ENCODE results near the gene CDSN.

CDSN gene

DNA sequence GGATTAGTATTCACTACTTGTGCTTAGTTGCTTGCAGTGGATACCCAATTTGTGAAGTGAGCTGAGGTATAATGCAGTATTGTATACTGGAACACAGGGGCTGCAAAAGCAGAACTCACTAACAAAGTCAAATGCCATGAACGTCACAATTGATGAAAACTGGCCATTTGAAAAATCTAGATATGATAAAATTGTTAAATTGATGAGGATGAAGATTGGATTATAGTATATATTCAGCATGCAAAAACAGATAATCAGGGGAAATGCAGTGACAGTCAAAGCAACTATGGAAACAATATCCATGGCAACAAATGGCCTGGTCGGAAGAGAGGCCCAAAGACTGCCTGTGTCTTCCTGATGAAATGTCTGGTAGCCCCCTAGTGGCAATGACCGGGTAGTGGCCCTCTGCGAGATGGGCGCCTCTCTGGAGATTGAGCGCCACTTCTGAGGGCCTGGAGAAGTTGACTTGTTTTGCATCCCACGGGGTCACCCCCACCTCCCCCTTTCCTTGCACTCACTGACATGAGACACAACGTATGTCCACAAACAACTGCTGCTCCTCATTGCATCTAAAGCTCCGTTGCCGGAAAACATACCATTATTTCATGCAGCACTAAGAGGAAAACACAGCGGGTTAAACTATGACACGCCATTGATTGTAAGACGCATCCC is 51.4 kb downstream of the CDSN start:
- TF ChIP-seq GATA2 (IDR thresholded peaks at IDR 0.05; ENCODE audit: low read depth, low read length) (no peak), GATA3 (IDR thresholded peaks at IDR 0.05; ENCODE audit: low read depth, low read length) (no peak)

DNA sequence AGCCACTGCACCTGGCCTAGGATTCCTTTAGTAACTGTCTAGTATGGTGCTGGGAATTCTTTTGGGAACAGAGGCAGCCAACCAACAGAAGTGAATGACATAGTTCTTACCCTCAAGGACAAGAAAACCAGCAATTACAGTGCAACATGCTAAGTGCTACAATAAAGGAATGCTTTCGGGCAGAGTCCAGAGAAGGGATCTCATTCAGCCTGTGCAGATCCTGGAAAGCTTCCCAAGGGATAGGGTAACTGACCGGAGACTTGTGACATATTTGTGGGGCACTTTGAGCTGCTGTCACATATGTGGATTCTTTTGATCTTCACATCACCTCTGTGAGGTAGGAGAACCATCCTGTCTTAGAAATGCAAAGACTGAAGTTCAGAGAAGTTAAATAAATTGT is 54.7 kb downstream of the CDSN start:
- no peak for TF ChIP-seq GATA2 (IDR thresholded peaks at IDR 0.05; ENCODE audit: low read depth, low read length)
- no peak for TF ChIP-seq GATA3 (IDR thresholded peaks at IDR 0.05; ENCODE audit: low read depth, low read length)
